A549 (cell line): Measurements from ENCODE around the gene AHSG. TPM values are rescaled to one million over a fixed set of nuclear protein-coding genes. Genes with fewer than 3 reads are reported as not detected.

Source experiments
- ATAC-seq, 2 experiments: fragments of 200-7000 bp in 1 of 2; fragments of >200 bp in 1 of 2; cut with Nextera tagmentation in 1 of 2; cut with Tn5 transposase in 1 of 2; 3 replicates each; pipeline versions ENCODE4 v1.8.0 to v1.9.1; 2018 to 2020; ENCODE audit warnings: mild to moderate bottlenecking in 1 of 2, moderate library complexity in 1 of 2
- CTCF ChIA-PET: fragments of 300-600 bp; sonication (Branson Sonifier 250); formaldehyde crosslinking; extraction: SDS; loops from one replicate; lab custom pipeline; 2021; ENCODE audit warnings: antibody characterized with exemption, inconsistent platforms; lab: Yijun Ruan, JAX
- POLR2A ChIA-PET: fragments of 350-600 bp; formaldehyde crosslinking; extraction: SDS; loops from one replicate; lab custom pipeline; 2021; ENCODE audit warnings: antibody characterized with exemption, inconsistent platforms; lab: Yijun Ruan, JAX
- DNase-seq, 2 experiments: peaks; one replicate each; pipeline versions ENCODE4 v3.0.0 to v3.0.0-alpha.2; 2011 to 2016; ENCODE audit warnings: low read depth in 1 of 2, low spot score in 1 of 2
- FAIRE-seq: peaks from 2 replicates; lab custom pipeline; 2011; peaks lifted over from hg19 to GRCh38; lab: Jason Lieb, UNC
- H3K27ac ChIP-seq, 2 experiments: fragments of >200 bp; sonication (Bioruptor Twin); formaldehyde crosslinking; 3 replicates each; pipeline ENCODE4 v1.5.1; 2016 to 2017
- H3K4me1 ChIP-seq: fragments of >200 bp; sonication (Bioruptor Twin); formaldehyde crosslinking; 3 replicates; pipeline ENCODE4 v1.6.1; 2016
- H3K4me2 ChIP-seq: fragments of >200 bp; sonication (Bioruptor Twin); formaldehyde crosslinking; 3 replicates; pipeline ENCODE4 v1.6.1; 2016
- H3K4me3 ChIP-seq: fragments of >200 bp; sonication (Bioruptor Twin); formaldehyde crosslinking; 3 replicates; pipeline ENCODE4 v1.5.1; 2016
- H3K9me3 ChIP-seq: fragments of >200 bp; sonication (Bioruptor Twin); formaldehyde crosslinking; 3 replicates; pipeline ENCODE4 v1.6.1; 2016
- CBX8 ChIP-seq: fragments of 200-600 bp; sonication (generic); IDR thresholded peaks from 2 replicates; pipeline ENCODE4 v1.6.1; 2016
- CEBPB ChIP-seq, 2 experiments: fragments of >200 bp in 1 of 2; sonication (Bioruptor Twin) in 1 of 2; formaldehyde crosslinking in 1 of 2; IDR thresholded peaks; 2 replicates each; pipeline ENCODE4 v1.6.1; 2012 to 2016
- CHD2 ChIP-seq: fragments of 150-350 bp; IDR thresholded peaks from 2 replicates; pipeline ENCODE4 v1.6.1; 2014; ENCODE audit warnings: low read length; ENCODE audit not compliant: partially characterized antibody
- CTCF ChIP-seq: fragments of >200 bp; sonication (Bioruptor Twin); formaldehyde crosslinking; IDR thresholded peaks from 3 replicates; pipeline ENCODE4 v1.5.1; 2016
- E2F6 ChIP-seq: IDR thresholded peaks from 2 replicates; pipeline ENCODE4 v1.6.1; 2012; ENCODE audit warnings: low read depth, borderline replicate concordance
- EHF ChIP-seq: fragments of 250-450 bp; sonication (Bioruptor Pico); IDR thresholded peaks from 2 replicates; pipeline ENCODE4 v1.5.0; 2020; ENCODE audit warnings: mild to moderate bottlenecking
- EHMT2 ChIP-seq: fragments of 200-600 bp; sonication (generic); IDR thresholded peaks from 2 replicates; pipeline ENCODE4 v1.6.1; 2016; ENCODE audit warnings: antibody characterized with exemption, low read depth, mild to moderate bottlenecking, moderate library complexity
- EP300 ChIP-seq, 2 experiments: fragments of >200 bp; sonication (Bioruptor Twin); formaldehyde crosslinking; IDR thresholded peaks; 2 replicates in 1 of 2; 3 replicates in 1 of 2; pipeline ENCODE4 v1.6.1; 2016 to 2017
- FOSB ChIP-seq: fragments of 250-450 bp; sonication (Bioruptor Pico); IDR thresholded peaks from 2 replicates; pipeline ENCODE4 v1.5.0; 2020; ENCODE audit warnings: mild to moderate bottlenecking, moderate library complexity
- HES2 ChIP-seq: fragments of >200 bp; sonication (Bioruptor Twin); formaldehyde crosslinking; IDR thresholded peaks from 2 replicates; pipeline ENCODE4 v1.6.1; 2016
- HEYL ChIP-seq: fragments of 250-450 bp; sonication (Bioruptor Pico); IDR thresholded peaks from 2 replicates; pipeline ENCODE4 v1.8.0; 2021; ENCODE audit warnings: mild to moderate bottlenecking, moderate library complexity
- HOXA7 ChIP-seq: fragments of 250-450 bp; sonication (Bioruptor Pico); IDR thresholded peaks from 2 replicates; pipeline ENCODE4 v1.5.0; 2020; ENCODE audit warnings: mild to moderate bottlenecking, moderate library complexity
- HOXB13 ChIP-seq: fragments of 250-450 bp; sonication (Bioruptor Pico); IDR thresholded peaks from 2 replicates; pipeline ENCODE4 v1.5.0; 2020; ENCODE audit warnings: low read depth, mild to moderate bottlenecking, moderate library complexity
- HOXB5 ChIP-seq: fragments of 250-450 bp; sonication (Bioruptor Pico); IDR thresholded peaks from 2 replicates; pipeline ENCODE4 v1.5.0; 2020; ENCODE audit warnings: mild to moderate bottlenecking, moderate library complexity
- MAFK ChIP-seq: fragments of 450-650 bp; IDR thresholded peaks from 2 replicates; pipeline ENCODE4 v1.6.1; 2014; ENCODE audit not compliant: partially characterized antibody
- MAX ChIP-seq: IDR thresholded peaks from 2 replicates; pipeline ENCODE4 v1.6.1; 2012
- NFE2L2 ChIP-seq: fragments of 150-350 bp; conservative IDR thresholded peaks from 2 replicates; pipeline ENCODE4 v1.6.1; 2014; ENCODE audit warnings: low read length
- NPAS2 ChIP-seq: fragments of 250-450 bp; sonication (Bioruptor Pico); IDR thresholded peaks from 2 replicates; pipeline ENCODE4 v1.8.0; 2022; ENCODE audit warnings: mild to moderate bottlenecking, moderate library complexity, borderline replicate concordance
- NR3C1 ChIP-seq: fragments of >200 bp; sonication (Bioruptor Twin); formaldehyde crosslinking; IDR thresholded peaks from 3 replicates; pipeline ENCODE4 v1.6.1; 2017
- PBX3 ChIP-seq: IDR thresholded peaks from 2 replicates; pipeline ENCODE4 v1.6.1; 2012
- PHF8 ChIP-seq: fragments of 200-600 bp; sonication (generic); IDR thresholded peaks from 2 replicates; pipeline ENCODE4 v1.6.1; 2016; ENCODE audit warnings: low read depth, mild to moderate bottlenecking, antibody characterized with exemption, moderate library complexity, borderline replicate concordance
- POLR2AphosphoS2 ChIP-seq: conservative IDR thresholded peaks from 2 replicates; pipeline ENCODE4 v1.6.1; 2012; ENCODE audit warnings: low read length, improper control_type of control experiment, inconsistent platforms
- RAD21 ChIP-seq, 2 experiments: fragments of >200 bp in 1 of 2; sonication (Bioruptor Twin) in 1 of 2; formaldehyde crosslinking in 1 of 2; IDR thresholded peaks in 1 of 2; conservative IDR thresholded peaks in 1 of 2; 2 replicates in 1 of 2; 3 replicates in 1 of 2; pipeline ENCODE4 v1.6.1; 2012 to 2018; ENCODE audit warnings: inconsistent platforms in 1 of 2
- REST ChIP-seq: fragments of 200-600 bp; sonication (generic); IDR thresholded peaks from 2 replicates; pipeline ENCODE4 v1.6.1; 2016; ENCODE audit warnings: antibody characterized with exemption, mild to moderate bottlenecking, moderate library complexity
- SREBF2 ChIP-seq: fragments of 450-650 bp; IDR thresholded peaks from 2 replicates; pipeline ENCODE4 v1.6.1; 2014; ENCODE audit warnings: mild to moderate bottlenecking, moderate library complexity
- TFCP2L1 ChIP-seq: fragments of 250-450 bp; sonication (Bioruptor Pico); IDR thresholded peaks from 2 replicates; pipeline ENCODE4 v1.5.0; 2021; ENCODE audit warnings: mild to moderate bottlenecking
- TP53 ChIP-seq: fragments of 250-450 bp; sonication (Bioruptor Pico); IDR thresholded peaks from 2 replicates; pipeline ENCODE4 v1.5.0; 2021; ENCODE audit warnings: mild to moderate bottlenecking, moderate library complexity
- ZFP36 ChIP-seq: fragments of 450-650 bp; IDR thresholded peaks from 2 replicates; pipeline ENCODE4 v1.6.1; 2014; ENCODE audit warnings: borderline replicate concordance; ENCODE audit not compliant: partially characterized antibody
- ZNF302 ChIP-seq: fragments of 250-450 bp; sonication (Bioruptor Pico); IDR thresholded peaks from 2 replicates; pipeline ENCODE4 v1.9.0; 2021; ENCODE audit warnings: inconsistent platforms, mild to moderate bottlenecking, moderate library complexity
- WGBS: methylation state at CpG from one replicate; pipeline ENCODE4 v1.1.6; 2017; ENCODE audit errors: missing lambda C conversion rate; 5-methylcytosine and 5-hydroxymethylcytosine counted together
- polyA minus RNA-seq: library from RNA; depleted of rRNA, polyadenylated mRNA; stranded (reverse); fragments of >200 nt; gene quantifications from 2 replicates; pipeline ENCODE4 v1.2.3, GENCODE V29; 2011; rRNA and poly(A)+ RNA removed
- polyA plus RNA-seq, 4 experiments: library from polyadenylated mRNA; depleted of rRNA in 3 of 4; stranded (reverse); fragments of >200 nt; fragmentation: RNase III in 1 of 4; extraction: RNeasy Plus Mini Kit Qiagen cat#74134 plus additional on column Dnase treatment in 1 of 4; gene quantifications; 2 replicates in 3 of 4; 3 replicates in 1 of 4; pipeline ENCODE4 v1.2.3, GENCODE V29; 2011 to 2017

AHSG gene
- polyA plus RNA-seq (2011; rRNA removed) (0.42 and 0.49 TPM in 2 replicates), polyA plus RNA-seq (2017; fragmentation: RNase III; extraction: RNeasy Plus Mini Kit Qiagen cat#74134 plus additional on column Dnase treatment) (0.05 to 0.08 TPM in 2 of 3 replicates, not detected in the other), polyA minus RNA-seq (0.33 and 0.44 TPM in 2 replicates)
- polyA plus RNA-seq (2012; cell fraction: cytosol; rRNA removed): 0.08 and 0.12 TPM in 2 replicates
- polyA plus RNA-seq (2012; cell fraction: nucleus; rRNA removed): 0.04 and 0.07 TPM in 2 replicates

GRCh38 chr3:186612721-186613636 is at the start of gene AHSG:
Gene AHSG (plus strand): TSS chr3:186613060. CDS start chr3:186613142, 82 bp downstream.
- CTCF ChIA-PET: interaction anchor here (0.6 to 5.5 kb wide), 6 partner anchors 17 to 736 kb away, joined by 3 to 51 read pairs (median 20); partner anchors contain the start of genes DNAJB11 and TBCCD1
- POLR2A ChIA-PET: no interaction called here

GRCh38 chr3:186564586-186564985 is 48.3 kb upstream of the AHSG start:
- H3K4me3 ChIP-seq: no peak overlapping the region
- ChIA-PET POLR2A (no interaction called here), CTCF (interaction anchor here (0.9 to 2.1 kb wide), 2 partner anchors 51 to 257 kb away, joined by 3 to 5 read pairs; no protein-coding TSS in a partner anchor)
- FAIRE-seq (no peak), ATAC-seq (no peak), DNase-seq (no peak)
- H3K9me3 ChIP-seq: no peaks in the 10 kb centered on the region
- H3K27ac ChIP-seq: no peak overlapping the region
- H3K4me1 ChIP-seq: peaks cover 8% of the 10 kb centered on the region; the same call in 1 of the 3 replicates
- H3K4me2 ChIP-seq: no peak overlapping the region
- no peak for TF ChIP-seq NR3C1
- TF ChIP-seq HOXB13: no peak
- no peak for TF ChIP-seq CBX8
- TF ChIP-seq SREBF2: no peak
- no peak for TF ChIP-seq EHMT2
- TF ChIP-seq PBX3: no peak
- no peak for TF ChIP-seq CTCF
- TF ChIP-seq TFCP2L1: no peak
- TF ChIP-seq NFE2L2: no peak
- no peak for TF ChIP-seq POLR2AphosphoS2
- no peak for TF ChIP-seq HOXB5 (CRISPR knock-in tag)
- no peak for TF ChIP-seq HOXA7
- no peak for TF ChIP-seq CHD2
- TF ChIP-seq RAD21 (conservative IDR thresholded peaks at IDR 0.05 in 1 of 2, IDR thresholded peaks at IDR 0.05 in 1 of 2): no peak
- no peak for TF ChIP-seq REST

More at GRCh38 chr3:186612721-186613636, at the start of gene AHSG:
- H3K4me1 ChIP-seq: peaks cover 8% of the 10 kb centered on the region
- H3K9me3 ChIP-seq: no peaks in the 10 kb centered on the region
- no peak for DNase-seq
- no peak within 1 kb of the TSS for H3K4me2 ChIP-seq
- FAIRE-seq: no peak
- no peak within 1 kb of the TSS for H3K4me3 ChIP-seq
- H3K27ac ChIP-seq: no peak within 1 kb of the TSS
- no peak for TF ChIP-seq ZNF302 (CRISPR knock-in tag)
- no peak for TF ChIP-seq SREBF2
- TF ChIP-seq EHF (CRISPR knock-in tag): no peak
- TF ChIP-seq NPAS2 (CRISPR knock-in tag): no peak
- TF ChIP-seq HEYL (CRISPR knock-in tag): no peak
- no peak for TF ChIP-seq MAX
- no peak for TF ChIP-seq CEBPB (IDR thresholded peaks at IDR 0.05)
- no peak for TF ChIP-seq CHD2
- no peak for TF ChIP-seq TFCP2L1
- no peak for TF ChIP-seq FOSB (CRISPR knock-in tag)
- TF ChIP-seq TP53 (CRISPR knock-in tag): no peak
- TF ChIP-seq EP300 (IDR thresholded peaks at IDR 0.05): no peak
- TF ChIP-seq HES2: no peak
- TF ChIP-seq ZFP36: no peak
- TF ChIP-seq E2F6: no peak
- TF ChIP-seq MAFK: no peak
- no peak for TF ChIP-seq PHF8
- no peak for TF ChIP-seq POLR2AphosphoS2
- TF ChIP-seq, all 56 proteins: peak for 0
- ATAC-seq: no peak
- WGBS: 45% methylated on average over 5 of the region's 7 CpGs
